Fibroblast of mammary gland (primary cell): Measurements from ENCODE around the gene IRF8.

Experiments used
- DNase-seq: peaks from one replicate; pipeline ENCODE4 v3.0.0-alpha.2; 2010; ENCODE audit warnings: low read depth
- H3K4me3 ChIP-seq: 2 replicates; pipeline ENCODE4 v1.5.1; 2011; ENCODE audit warnings: low read depth, mild to moderate bottlenecking, low read length, moderate library complexity; ENCODE audit not compliant: control insufficient read depth
- CTCF ChIP-seq: conservative IDR thresholded peaks from 2 replicates; pipeline ENCODE4 v1.5.1; 2011; ENCODE audit warnings: low read depth, low read length, inconsistent platforms; ENCODE audit not compliant: control insufficient read depth, insufficient read depth

IRF8 gene

GRCh38 chr16:85955566-85955965, 56.6 kb downstream of the IRF8 start:
- H3K4me3 ChIP-seq: no peak overlapping the region
- DNase-seq: no peak
- no peak for TF ChIP-seq CTCF

- no peak for DNase-seq
- no peak overlapping the region for H3K4me3 ChIP-seq
- no peak for TF ChIP-seq CTCF
These were observed 57.5 kb downstream of the IRF8 start for GRCh38 chr16:85956426-85956825.

GRCh38 chr16:85958731-85959130, 59.8 kb downstream of the IRF8 start:
- H3K4me3 ChIP-seq: no peak overlapping the region
- TF ChIP-seq CTCF: no peak
- no peak for DNase-seq

GRCh38 chr16:85959686-85960085, 60.7 kb downstream of the IRF8 start:
- H3K4me3 ChIP-seq: no peak overlapping the region
- DNase-seq: no peak
- no peak for TF ChIP-seq CTCF

- no peak overlapping the region for H3K4me3 ChIP-seq
- DNase-seq: no peak
- no peak for TF ChIP-seq CTCF
These were observed 61.6 kb downstream of the IRF8 start for GRCh38 chr16:85960486-85961046.

GRCh38 chr16:85961988-85962915, 63.3 kb downstream of the IRF8 start:
- no peak overlapping the region for H3K4me3 ChIP-seq
- no peak for DNase-seq
- TF ChIP-seq CTCF: no peak
